Endodermal cell (in vitro differentiated cells): Measurements from ENCODE around the gene OR9Q1. TPM values are rescaled to one million over a fixed set of nuclear protein-coding genes. Genes with fewer than 3 reads are reported as not detected.

Source experiments
- DNase-seq: peaks from one replicate; pipeline ENCODE4 v3.0.0-alpha.2; 2017
- H3K27ac ChIP-seq: 2 replicates; pipeline ENCODE4 v1.5.1; 2013; ENCODE audit warnings: mild to moderate bottlenecking, low read depth, low read length, moderate library complexity
- H3K27me3 ChIP-seq: 2 replicates; pipeline ENCODE4 v1.6.1; 2013; ENCODE audit warnings: mild to moderate bottlenecking, low read length, moderate library complexity; ENCODE audit not compliant: insufficient read depth, control insufficient read depth, poor library complexity, severe bottlenecking
- H3K36me3 ChIP-seq: 2 replicates; pipeline ENCODE4 v1.7.0; 2013; ENCODE audit warnings: mild to moderate bottlenecking, low read length, moderate library complexity; ENCODE audit not compliant: control insufficient read depth, insufficient read depth
- H3K4me1 ChIP-seq: one replicate; pipeline ENCODE4 v1.7.0; 2013; ENCODE audit warnings: low read length; ENCODE audit not compliant: control insufficient read depth, insufficient read depth
- H3K4me3 ChIP-seq: 2 replicates; pipeline ENCODE4 v1.5.1; 2013; ENCODE audit warnings: mild to moderate bottlenecking, low read length, moderate library complexity
- H3K9ac ChIP-seq: 2 replicates; pipeline ENCODE4 v1.6.1; 2013; ENCODE audit warnings: mild to moderate bottlenecking, low read length, moderate library complexity; ENCODE audit not compliant: poor library complexity, severe bottlenecking; ENCODE audit errors: extremely low read depth
- H3K9me3 ChIP-seq: 2 replicates; pipeline ENCODE4 v1.6.1; 2013; ENCODE audit warnings: mild to moderate bottlenecking, low read length, moderate library complexity; ENCODE audit not compliant: control insufficient read depth
- H3K27ac Mint-ChIP-seq: 2 replicates; pipeline ENCODE4 v1.8.0; 2020; ENCODE audit warnings: mixed read lengths
- H3K27me3 Mint-ChIP-seq: 2 replicates; pipeline ENCODE4 v1.8.0; 2021; ENCODE audit warnings: mild to moderate bottlenecking, mixed read lengths; ENCODE audit not compliant: insufficient read depth
- H3K36me3 Mint-ChIP-seq: 2 replicates; pipeline ENCODE4 v1.8.0; 2020; ENCODE audit warnings: low read depth, mixed read lengths
- H3K4me1 Mint-ChIP-seq: 2 replicates; pipeline ENCODE4 v1.8.0; 2020; ENCODE audit warnings: mixed read lengths
- H3K4me3 Mint-ChIP-seq: 2 replicates; pipeline ENCODE4 v1.8.0; 2020; ENCODE audit warnings: mild to moderate bottlenecking, moderate library complexity, mixed read lengths
- H3K9me3 Mint-ChIP-seq: 2 replicates; pipeline ENCODE4 v1.8.0; 2020; ENCODE audit warnings: mild to moderate bottlenecking, mixed read lengths
- WGBS, 2 experiments: methylation state at CpG; one replicate each; pipeline versions ENCODE4 v1.1.5 to v1.1.7; 2013; ENCODE audit warnings: missing lambda C conversion rate in 2 of 2, mixed read lengths in 1 of 2; ENCODE audit not compliant: insufficient coverage in 1 of 2, insufficient read length in 1 of 2; 5-methylcytosine and 5-hydroxymethylcytosine counted together
- total RNA-seq, 2 donors: library from RNA; stranded (reverse); fragmentation: NEBNext Ultra II Directional in 1 of 2; extraction: Animal tissue kit (Norgen Biotek cat#: 25700) in 1 of 2; gene quantifications; 2 replicates in 1 of 2; 3 replicates in 1 of 2; pipeline ENCODE4 v1.2.1, GENCODE V29; 2021
- TF ChIP-seq, protein P1 (sequence below): fragments of 200-600 bp; sonication (generic); conservative IDR thresholded peaks from 2 replicates; pipeline ENCODE4 v1.5.0; 2021; ENCODE audit warnings: antibody characterized with exemption, mild to moderate bottlenecking

The OR9Q1 gene
- total RNA-seq, 2 donors from 2014 or later: not detected

DNA sequence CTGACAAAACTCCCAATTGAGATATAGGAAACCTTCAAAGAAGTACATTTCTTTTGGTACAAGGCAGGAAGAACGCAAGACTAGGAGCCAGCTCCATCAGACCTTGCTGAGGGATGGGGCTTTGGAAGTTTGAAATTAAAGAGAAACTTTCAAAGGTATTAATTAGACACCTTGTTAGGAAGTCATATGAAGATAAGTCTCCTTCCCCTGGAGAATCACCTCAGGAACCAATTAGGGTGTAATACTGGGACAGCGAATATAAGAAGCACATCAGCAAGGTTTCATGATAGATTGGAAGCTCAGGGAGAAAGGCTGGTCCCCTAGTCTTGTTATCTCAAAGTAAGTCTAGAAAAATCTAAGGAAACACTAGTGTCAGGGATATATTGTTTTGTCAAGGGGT lies 165.1 kb downstream of the OR9Q1 start, which contains the start of gene OR9Q2:
Gene OR9Q2 (plus strand): TSS at position 301 of the 400 bp plus-strand sequence. CDS start 1,421 bp downstream, outside the sequence.
- DNase-seq: no peak
- Mint-ChIP-seq H3K27ac (no peak within 1 kb of the TSS), H3K36me3 (no peaks in the 10 kb centered on the region), H3K4me3 (no peak within 1 kb of the TSS), H3K9me3 (no peaks in the 10 kb centered on the region), H3K27me3 (no peaks in the 10 kb centered on the region), H3K4me1 (no peaks in the 10 kb centered on the region)
- 86 to 91% methylated on average over 1 to 2 of the region's 2 CpGs for WGBS, 2 experiments
- Histone ChIP-seq H3K27me3 (no peaks in the 10 kb centered on the region), H3K4me3 (no peak within 1 kb of the TSS), H3K9ac (no peak within 1 kb of the TSS), H3K9me3 (no peaks in the 10 kb centered on the region), H3K4me1 (peaks cover 2% of the 10 kb centered on the region), H3K36me3 (no peaks in the 10 kb centered on the region), H3K27ac (no peak within 1 kb of the TSS)
- TF ChIP-seq, protein P1, sequence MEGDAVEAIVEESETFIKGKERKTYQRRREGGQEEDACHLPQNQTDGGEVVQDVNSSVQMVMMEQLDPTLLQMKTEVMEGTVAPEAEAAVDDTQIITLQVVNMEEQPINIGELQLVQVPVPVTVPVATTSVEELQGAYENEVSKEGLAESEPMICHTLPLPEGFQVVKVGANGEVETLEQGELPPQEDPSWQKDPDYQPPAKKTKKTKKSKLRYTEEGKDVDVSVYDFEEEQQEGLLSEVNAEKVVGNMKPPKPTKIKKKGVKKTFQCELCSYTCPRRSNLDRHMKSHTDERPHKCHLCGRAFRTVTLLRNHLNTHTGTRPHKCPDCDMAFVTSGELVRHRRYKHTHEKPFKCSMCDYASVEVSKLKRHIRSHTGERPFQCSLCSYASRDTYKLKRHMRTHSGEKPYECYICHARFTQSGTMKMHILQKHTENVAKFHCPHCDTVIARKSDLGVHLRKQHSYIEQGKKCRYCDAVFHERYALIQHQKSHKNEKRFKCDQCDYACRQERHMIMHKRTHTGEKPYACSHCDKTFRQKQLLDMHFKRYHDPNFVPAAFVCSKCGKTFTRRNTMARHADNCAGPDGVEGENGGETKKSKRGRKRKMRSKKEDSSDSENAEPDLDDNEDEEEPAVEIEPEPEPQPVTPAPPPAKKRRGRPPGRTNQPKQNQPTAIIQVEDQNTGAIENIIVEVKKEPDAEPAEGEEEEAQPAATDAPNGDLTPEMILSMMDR: no peak

DNA sequence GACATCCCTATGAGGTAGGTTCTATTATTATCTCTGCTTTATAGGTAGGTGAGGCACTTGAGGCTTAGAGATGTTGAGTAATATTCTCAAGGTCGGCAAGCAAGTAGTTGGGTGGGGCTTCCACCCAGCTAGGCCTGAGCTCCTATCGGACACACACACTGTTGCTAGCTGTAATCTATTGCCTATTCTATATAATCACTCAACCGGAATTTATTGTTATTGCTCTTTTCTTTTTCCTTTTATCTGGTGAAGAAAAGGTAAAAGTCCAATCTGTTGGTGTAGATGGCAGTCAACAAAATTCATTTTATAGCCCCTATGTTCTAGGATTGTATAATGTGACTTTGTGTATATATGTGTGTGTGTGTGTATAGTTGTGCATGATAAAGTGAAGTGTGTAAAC lies 168.5 kb downstream of the OR9Q1 start:
- Histone ChIP-seq H3K9ac (no peak overlapping the region), H3K4me3 (no peak overlapping the region), H3K36me3 (no peaks in the 10 kb centered on the region), H3K9me3 (peaks cover 6% of the 10 kb centered on the region), H3K4me1 (no peaks in the 10 kb centered on the region), H3K27me3 (no peaks in the 10 kb centered on the region), H3K27ac (no peak overlapping the region)
- Mint-ChIP-seq H3K27me3 (no peaks in the 10 kb centered on the region), H3K4me3 (no peak overlapping the region), H3K27ac (no peak overlapping the region), H3K9me3 (peaks cover 3% of the 10 kb centered on the region), H3K4me1 (no peaks in the 10 kb centered on the region), H3K36me3 (no peaks in the 10 kb centered on the region)
- 74 to 94% methylated on average over 2 to 3 of the region's 3 CpGs for WGBS, 2 experiments
- DNase-seq: no peak
- TF ChIP-seq, protein P1: no peak

DNA sequence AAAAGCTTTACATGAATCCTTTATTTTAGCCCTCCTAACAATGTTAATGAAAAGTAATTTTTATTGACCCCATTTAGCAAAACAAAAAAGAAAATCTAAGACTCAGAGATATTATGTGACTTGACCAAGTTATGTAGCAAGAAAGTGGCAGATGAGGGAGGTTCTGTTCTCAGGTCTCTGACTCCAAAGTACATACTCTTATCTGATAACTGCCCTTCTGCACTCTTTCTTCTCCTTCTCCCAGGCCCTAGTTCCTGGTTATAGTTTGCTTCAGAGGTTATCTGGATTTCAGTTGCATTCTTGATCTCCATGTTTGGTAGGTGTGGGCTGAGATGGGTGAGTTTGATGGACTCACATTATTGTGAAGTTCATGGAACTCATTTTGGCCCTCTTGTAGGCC lies 169.7 kb downstream of the OR9Q1 start:
- H3K4me1 ChIP-seq: no peaks in the 10 kb centered on the region
- no peaks in the 10 kb centered on the region for H3K36me3 ChIP-seq
- no peaks in the 10 kb centered on the region for H3K27me3 ChIP-seq
- Mint-ChIP-seq H3K36me3 (no peaks in the 10 kb centered on the region), H3K27ac (no peak overlapping the region), H3K4me1 (no peaks in the 10 kb centered on the region), H3K4me3 (no peak overlapping the region), H3K9me3 (peaks cover 10% of the 10 kb centered on the region), H3K27me3 (no peaks in the 10 kb centered on the region)
- no peak overlapping the region for H3K27ac ChIP-seq
- peaks cover 18% of the 10 kb centered on the region for H3K9me3 ChIP-seq
- TF ChIP-seq, protein P1: no peak
- no peak for DNase-seq
- no peak overlapping the region for H3K4me3 ChIP-seq
- H3K9ac ChIP-seq: no peak overlapping the region
